Peyer's patch (tissue), 4 donors: ENCODE data around the gene HSD3B2.
"Not testable (repeated sequence)": the region's sequence is repeated elsewhere in the genome, so short reads cannot be mapped to it uniquely, and the experiment has no call there.

ENCODE experiments used
- POLR2A ChIP-seq, 2 donors: fragments of 450-650 bp; IDR thresholded peaks; one replicate each; pipeline ENCODE4 v1.5.1; 2017; ENCODE audit warnings: antibody characterized with exemption in 2 of 2, mild to moderate bottlenecking in 2 of 2, moderate library complexity in 2 of 2
- TF ChIP-seq, protein P1 (sequence below), 6 experiments: fragments of 450-650 bp in 4 of 6; fragments of 200-600 bp in 2 of 6; sonication (generic) in 1 of 6; IDR thresholded peaks; one replicate each; pipeline ENCODE4 v1.5.1; 2017 to 2019; ENCODE audit warnings: antibody characterized with exemption in 6 of 6, mild to moderate bottlenecking in 3 of 6, moderate library complexity in 1 of 6

- TF ChIP-seq, protein P1, sequence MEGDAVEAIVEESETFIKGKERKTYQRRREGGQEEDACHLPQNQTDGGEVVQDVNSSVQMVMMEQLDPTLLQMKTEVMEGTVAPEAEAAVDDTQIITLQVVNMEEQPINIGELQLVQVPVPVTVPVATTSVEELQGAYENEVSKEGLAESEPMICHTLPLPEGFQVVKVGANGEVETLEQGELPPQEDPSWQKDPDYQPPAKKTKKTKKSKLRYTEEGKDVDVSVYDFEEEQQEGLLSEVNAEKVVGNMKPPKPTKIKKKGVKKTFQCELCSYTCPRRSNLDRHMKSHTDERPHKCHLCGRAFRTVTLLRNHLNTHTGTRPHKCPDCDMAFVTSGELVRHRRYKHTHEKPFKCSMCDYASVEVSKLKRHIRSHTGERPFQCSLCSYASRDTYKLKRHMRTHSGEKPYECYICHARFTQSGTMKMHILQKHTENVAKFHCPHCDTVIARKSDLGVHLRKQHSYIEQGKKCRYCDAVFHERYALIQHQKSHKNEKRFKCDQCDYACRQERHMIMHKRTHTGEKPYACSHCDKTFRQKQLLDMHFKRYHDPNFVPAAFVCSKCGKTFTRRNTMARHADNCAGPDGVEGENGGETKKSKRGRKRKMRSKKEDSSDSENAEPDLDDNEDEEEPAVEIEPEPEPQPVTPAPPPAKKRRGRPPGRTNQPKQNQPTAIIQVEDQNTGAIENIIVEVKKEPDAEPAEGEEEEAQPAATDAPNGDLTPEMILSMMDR (IDR thresholded peaks at IDR 0.05) = not testable (repeated sequence)
- not testable (repeated sequence) for TF ChIP-seq POLR2A (IDR thresholded peaks at IDR 0.05)
These were observed 37.4 kb upstream of the HSD3B2 start for GRCh38 chr1:119377594-119377993.
